Testis (tissue), 2 donors: ENCODE results near the gene CEMIP2.

Experiments
- POLR2A ChIP-seq: fragments of 450-650 bp; IDR thresholded peaks from one replicate; pipeline ENCODE4 v1.6.1; 2017; ENCODE audit warnings: antibody characterized with exemption, mild to moderate bottlenecking, moderate library complexity
- TF ChIP-seq, protein P1 (sequence below), 3 experiments: fragments of 450-650 bp in 2 of 3; fragments of 200-600 bp in 1 of 3; sonication (generic) in 1 of 3; IDR thresholded peaks; one replicate each; pipeline ENCODE4 v1.5.1; 2016 to 2019; ENCODE audit warnings: antibody characterized with exemption in 3 of 3, mild to moderate bottlenecking in 2 of 3, moderate library complexity in 1 of 3

- TF ChIP-seq, protein P1, sequence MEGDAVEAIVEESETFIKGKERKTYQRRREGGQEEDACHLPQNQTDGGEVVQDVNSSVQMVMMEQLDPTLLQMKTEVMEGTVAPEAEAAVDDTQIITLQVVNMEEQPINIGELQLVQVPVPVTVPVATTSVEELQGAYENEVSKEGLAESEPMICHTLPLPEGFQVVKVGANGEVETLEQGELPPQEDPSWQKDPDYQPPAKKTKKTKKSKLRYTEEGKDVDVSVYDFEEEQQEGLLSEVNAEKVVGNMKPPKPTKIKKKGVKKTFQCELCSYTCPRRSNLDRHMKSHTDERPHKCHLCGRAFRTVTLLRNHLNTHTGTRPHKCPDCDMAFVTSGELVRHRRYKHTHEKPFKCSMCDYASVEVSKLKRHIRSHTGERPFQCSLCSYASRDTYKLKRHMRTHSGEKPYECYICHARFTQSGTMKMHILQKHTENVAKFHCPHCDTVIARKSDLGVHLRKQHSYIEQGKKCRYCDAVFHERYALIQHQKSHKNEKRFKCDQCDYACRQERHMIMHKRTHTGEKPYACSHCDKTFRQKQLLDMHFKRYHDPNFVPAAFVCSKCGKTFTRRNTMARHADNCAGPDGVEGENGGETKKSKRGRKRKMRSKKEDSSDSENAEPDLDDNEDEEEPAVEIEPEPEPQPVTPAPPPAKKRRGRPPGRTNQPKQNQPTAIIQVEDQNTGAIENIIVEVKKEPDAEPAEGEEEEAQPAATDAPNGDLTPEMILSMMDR (IDR thresholded peaks at IDR 0.05): no peak
- TF ChIP-seq POLR2A: no peak
Measured at GRCh38 chr9:71685394-71685793, 82.9 kb downstream of the CEMIP2 start.
